Activated CD4-positive, alpha-beta T cell treated with anti-CD3 and anti-CD28 coated beads, Interleukin-2, amount 50 U/mL, for 48 hours (primary cell): ENCODE data around the gene EPC2.
"Not testable (repeated sequence)": the region's sequence is repeated elsewhere in the genome, so short reads cannot be mapped to it uniquely, and the experiment has no call there.

Experiments
- DNase-seq, 2 experiments: peaks; one replicate each; pipeline ENCODE4 v3.0.0-alpha.2; 2020

The EPC2 gene

DNA sequence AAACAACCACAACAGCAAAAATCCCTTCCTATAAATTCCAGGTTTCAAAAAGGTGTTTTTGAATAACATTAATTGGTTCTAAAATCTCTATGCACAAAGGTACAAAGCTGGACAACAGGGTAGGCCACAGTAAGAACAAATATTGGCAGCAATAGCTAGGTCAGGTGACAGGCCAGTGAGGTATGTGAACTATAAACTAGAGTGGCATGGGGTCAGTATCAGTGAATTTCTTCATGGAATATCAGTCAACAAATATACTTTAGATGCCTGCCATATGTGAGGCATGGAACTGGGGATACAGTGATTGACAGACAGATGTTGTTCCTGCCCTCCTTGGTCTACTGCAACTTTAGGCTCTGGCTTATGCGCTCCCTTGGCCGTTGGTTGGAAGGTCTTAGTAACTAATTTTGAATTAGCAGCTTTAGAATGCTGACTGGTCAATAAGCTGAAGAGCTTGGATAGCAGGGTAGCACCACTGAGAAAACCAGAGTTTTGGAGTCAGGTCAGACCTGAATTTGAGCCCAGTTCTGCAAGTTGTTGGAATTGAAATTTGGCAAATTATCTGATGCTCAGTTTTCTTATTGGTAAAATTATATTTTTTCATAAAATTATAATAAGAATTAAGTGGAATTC lies 2.3 kb upstream of the EPC2 start:
- DNase-seq, result no peak

- DNase-seq, result no peak
Observed at GRCh38 chr2:148642891-148643416, 1.6 kb upstream of the EPC2 start.

GRCh38 chr2:148643421-148643820 lies 1.1 kb upstream of the EPC2 start:
- DNase-seq, result no peak

- DNase-seq, result peak; percentile 92 to 93
Observed at GRCh38 chr2:148644883-148645538, 460 bp downstream of the EPC2 start.

GRCh38 chr2:148645539-148646230 lies 1.1 kb downstream of the EPC2 start:
- peak; percentile 43 to 45 for DNase-seq

DNA sequence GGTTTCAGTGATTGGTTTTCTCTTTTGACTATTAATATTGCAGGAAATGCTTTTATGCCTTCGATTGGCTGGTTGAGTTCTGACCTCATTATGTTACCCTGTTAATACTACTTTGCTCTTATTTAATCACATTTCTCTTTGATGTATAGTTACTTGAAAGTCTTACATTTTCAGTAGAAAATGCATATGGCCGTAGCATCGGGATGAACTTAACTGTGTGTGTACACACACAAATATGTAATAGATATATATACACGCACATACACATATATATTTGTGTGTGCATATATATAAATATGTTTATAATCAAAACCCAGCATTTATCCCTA lies 1.6 kb downstream of the EPC2 start:
- no peak for DNase-seq

DNA sequence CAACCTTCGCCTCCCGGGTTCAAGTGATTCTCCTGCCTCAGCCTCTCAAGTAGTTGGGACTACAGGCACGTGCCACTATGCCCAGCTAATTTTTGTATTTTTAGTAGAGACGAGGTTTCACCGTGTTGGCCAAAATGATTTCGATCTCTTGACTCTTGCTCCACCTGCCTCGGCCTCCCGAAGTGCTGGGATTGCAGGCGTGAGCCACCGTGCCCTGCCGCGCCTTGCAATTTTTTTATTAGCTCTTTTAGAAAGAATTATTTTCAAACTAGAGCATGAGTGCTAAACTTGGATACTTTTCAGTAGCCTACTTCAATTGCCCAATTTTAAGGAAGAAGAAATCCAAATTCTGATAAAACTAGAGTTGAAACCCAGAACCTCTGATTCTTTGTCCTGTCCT lies 3.2 kb downstream of the EPC2 start:
- not testable (repeated sequence) for DNase-seq

GRCh38 chr2:148649936-148650335 lies 5.4 kb downstream of the EPC2 start:
- no peak for DNase-seq

- no peak for DNase-seq
Observed at GRCh38 chr2:148650881-148651280, 6.3 kb downstream of the EPC2 start.

DNA sequence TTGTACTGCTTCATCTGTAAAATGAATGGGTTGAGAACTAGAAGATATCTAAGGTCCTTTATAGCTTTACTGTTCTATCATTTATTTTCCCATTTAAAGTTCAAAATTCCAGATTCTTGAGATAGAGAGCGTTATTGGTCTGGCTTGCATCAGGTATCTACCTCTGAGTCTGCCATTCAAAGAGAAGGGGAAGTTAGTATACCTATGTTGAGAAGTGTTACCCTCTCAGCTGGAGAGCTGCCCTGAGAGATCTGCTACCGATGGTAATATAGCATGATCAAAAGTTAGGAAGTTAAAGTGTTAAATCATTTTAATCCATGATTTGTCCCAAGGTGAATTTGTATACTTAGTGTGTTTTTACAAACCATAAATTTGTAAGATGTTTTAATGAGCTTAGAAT lies 7.4 kb downstream of the EPC2 start:
- no peak for DNase-seq

- no peak for DNase-seq
Observed at GRCh38 chr2:148653437-148653836, 8.9 kb downstream of the EPC2 start.

GRCh38 chr2:148654435-148654834 lies 9.9 kb downstream of the EPC2 start:
- no peak for DNase-seq

- DNase-seq, result no peak
Observed at GRCh38 chr2:148656516-148656915, 12.0 kb downstream of the EPC2 start.

- DNase-seq, result no peak
Observed at GRCh38 chr2:148658807-148659722, 14.5 kb downstream of the EPC2 start.

- DNase-seq, result no peak
Observed at GRCh38 chr2:148660999-148661398, 16.4 kb downstream of the EPC2 start.

GRCh38 chr2:148662332-148662731 lies 17.8 kb downstream of the EPC2 start:
- not testable (repeated sequence) for DNase-seq

DNA sequence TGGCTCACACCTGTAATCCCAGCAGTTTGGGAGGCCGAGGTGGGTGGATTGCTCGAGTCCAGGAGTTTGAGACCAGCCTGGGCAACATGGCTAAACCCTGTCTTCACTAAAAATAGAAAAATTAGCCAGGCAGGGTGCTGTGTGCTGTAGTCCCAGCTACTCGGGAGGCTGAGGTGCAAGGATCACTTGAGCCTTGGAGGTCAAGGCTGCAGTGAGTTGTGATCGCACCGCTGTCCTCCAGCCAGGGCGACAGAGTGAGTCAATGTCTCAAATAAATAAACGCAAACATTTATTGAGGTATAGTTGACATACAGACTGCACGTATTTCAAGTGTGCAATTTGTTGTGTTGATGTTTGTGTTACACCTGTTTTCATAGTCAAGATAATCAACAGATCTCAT lies 19.7 kb downstream of the EPC2 start:
- DNase-seq, result no peak

DNA sequence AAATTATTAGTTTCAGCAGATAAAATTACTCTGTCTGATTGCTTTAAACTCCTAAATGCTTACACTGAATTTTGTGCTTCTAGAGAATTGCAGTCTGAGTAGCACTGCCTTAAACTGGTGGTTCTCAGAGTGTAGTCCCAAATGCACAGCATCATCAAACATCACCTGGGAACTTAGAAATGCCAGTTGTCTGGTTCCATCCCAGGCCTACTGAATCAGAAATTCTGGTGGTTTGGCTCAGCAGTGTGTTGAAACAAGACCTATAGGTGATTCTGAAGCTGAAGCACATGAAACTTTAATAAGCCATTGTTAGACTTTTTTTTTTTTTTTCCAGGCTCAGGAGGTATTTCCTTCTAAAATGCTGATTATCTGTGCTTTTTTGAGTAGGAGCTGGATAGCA lies 22.0 kb downstream of the EPC2 start:
- DNase-seq, result no peak

GRCh38 chr2:148667113-148667836 lies 22.7 kb downstream of the EPC2 start:
- no peak for DNase-seq

- DNase-seq, result no peak
Observed at GRCh38 chr2:148670773-148671172, 26.2 kb downstream of the EPC2 start.

DNA sequence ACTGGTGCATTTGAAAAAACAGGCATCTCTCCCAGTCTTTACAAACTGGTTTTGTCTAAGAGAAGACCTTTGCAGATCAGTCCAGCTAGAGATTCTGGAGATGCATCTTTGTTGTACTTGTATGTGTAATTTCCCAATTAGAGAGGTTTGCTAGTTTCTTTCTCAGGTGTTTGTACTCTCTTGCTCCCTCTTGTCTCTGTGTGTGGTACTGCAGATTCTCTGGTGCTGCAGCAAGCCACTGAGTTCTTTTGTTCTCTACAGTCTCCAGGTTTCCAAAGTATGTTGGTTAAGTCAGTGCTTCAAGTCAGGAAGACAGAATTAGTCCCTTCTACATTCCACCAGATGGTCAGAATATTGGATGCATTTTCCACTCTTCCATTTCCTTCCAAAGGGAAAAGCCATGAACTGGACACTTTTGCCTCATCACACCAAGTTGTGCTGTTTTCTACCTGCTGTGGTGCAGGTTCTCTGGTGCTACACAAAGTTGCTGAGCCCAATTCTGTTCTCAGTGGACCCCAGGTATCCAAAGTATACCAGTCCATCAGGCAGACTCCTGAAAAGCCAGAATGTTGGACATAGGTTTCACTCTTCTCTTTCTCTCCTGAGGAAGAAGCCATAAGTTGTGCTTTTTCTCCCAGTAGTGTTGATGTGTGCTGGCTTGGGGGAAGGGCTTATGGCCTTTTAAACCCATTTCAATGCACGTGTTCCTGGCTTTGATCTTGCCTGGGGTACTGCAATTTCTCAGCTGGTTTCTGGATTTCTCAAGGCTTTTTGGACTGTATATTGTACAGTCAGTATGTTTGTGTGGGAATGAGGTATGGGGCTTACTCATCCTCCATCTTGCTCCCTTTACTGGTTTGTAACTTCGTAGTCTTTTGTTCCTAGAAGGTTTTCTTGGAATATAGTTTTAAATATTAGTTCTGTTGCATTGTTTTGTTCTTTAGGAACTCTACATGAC lies 29.8 kb downstream of the EPC2 start:
- peak; percentile 14 to 44 for DNase-seq
